Neural progenitor cell (in vitro differentiated cells): ENCODE results near the gene GSAP.

ENCODE experiments used
- CTCF ChIP-seq: fragments of 200-600 bp; sonication (generic); IDR thresholded peaks from 2 replicates; pipeline ENCODE4 v1.5.1; 2017; ENCODE audit warnings: antibody characterized with exemption, mild to moderate bottlenecking
- EZH2 ChIP-seq: fragments of 200-600 bp; sonication (generic); IDR thresholded peaks from 2 replicates; pipeline ENCODE4 v1.6.1; 2017; ENCODE audit warnings: antibody characterized with exemption, mild to moderate bottlenecking, moderate library complexity
- EZH2phosphoT487 ChIP-seq: fragments of 200-600 bp; sonication (generic); IDR thresholded peaks from 2 replicates; pipeline ENCODE4 v1.6.1; 2017; ENCODE audit warnings: antibody characterized with exemption

GRCh38 chr7:77338883-77339629, 77.1 kb downstream of the GSAP start:
- TF ChIP-seq EZH2 = no peak
- no peak for TF ChIP-seq CTCF
- no peak for TF ChIP-seq EZH2phosphoT487
